GM12872 (cell line): ENCODE data around the gene SLC47A2.

Source experiments
- TF ChIP-seq, protein P1 (sequence below): IDR thresholded peaks from 3 replicates; pipeline ENCODE4 v1.5.1; 2011; ENCODE audit warnings: low read depth, mild to moderate bottlenecking, low read length, moderate library complexity; ENCODE audit not compliant: insufficient read depth

Gene SLC47A2

DNA sequence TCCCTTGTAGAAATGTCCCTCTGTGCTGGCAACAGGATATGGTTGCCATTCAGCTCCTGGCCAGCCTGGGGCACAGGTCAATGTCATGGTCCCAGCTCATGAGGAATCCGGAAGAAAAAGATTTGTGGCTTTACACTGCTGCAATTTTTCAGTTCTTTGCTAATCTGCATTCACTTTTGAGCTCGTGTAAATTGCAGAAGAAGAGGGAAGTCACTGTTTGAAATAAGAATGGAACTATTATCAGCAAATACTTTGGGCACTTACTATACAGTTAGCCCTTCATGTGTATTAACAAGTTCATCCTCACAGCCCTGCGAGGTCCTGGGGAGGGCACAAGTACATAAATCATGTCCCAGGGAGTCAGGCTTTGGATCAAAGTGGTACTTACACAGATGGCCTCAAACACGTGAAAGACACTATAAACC, 14.2 kb downstream of the SLC47A2 start:
- TF ChIP-seq, protein P1, sequence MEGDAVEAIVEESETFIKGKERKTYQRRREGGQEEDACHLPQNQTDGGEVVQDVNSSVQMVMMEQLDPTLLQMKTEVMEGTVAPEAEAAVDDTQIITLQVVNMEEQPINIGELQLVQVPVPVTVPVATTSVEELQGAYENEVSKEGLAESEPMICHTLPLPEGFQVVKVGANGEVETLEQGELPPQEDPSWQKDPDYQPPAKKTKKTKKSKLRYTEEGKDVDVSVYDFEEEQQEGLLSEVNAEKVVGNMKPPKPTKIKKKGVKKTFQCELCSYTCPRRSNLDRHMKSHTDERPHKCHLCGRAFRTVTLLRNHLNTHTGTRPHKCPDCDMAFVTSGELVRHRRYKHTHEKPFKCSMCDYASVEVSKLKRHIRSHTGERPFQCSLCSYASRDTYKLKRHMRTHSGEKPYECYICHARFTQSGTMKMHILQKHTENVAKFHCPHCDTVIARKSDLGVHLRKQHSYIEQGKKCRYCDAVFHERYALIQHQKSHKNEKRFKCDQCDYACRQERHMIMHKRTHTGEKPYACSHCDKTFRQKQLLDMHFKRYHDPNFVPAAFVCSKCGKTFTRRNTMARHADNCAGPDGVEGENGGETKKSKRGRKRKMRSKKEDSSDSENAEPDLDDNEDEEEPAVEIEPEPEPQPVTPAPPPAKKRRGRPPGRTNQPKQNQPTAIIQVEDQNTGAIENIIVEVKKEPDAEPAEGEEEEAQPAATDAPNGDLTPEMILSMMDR: no peak

DNA sequence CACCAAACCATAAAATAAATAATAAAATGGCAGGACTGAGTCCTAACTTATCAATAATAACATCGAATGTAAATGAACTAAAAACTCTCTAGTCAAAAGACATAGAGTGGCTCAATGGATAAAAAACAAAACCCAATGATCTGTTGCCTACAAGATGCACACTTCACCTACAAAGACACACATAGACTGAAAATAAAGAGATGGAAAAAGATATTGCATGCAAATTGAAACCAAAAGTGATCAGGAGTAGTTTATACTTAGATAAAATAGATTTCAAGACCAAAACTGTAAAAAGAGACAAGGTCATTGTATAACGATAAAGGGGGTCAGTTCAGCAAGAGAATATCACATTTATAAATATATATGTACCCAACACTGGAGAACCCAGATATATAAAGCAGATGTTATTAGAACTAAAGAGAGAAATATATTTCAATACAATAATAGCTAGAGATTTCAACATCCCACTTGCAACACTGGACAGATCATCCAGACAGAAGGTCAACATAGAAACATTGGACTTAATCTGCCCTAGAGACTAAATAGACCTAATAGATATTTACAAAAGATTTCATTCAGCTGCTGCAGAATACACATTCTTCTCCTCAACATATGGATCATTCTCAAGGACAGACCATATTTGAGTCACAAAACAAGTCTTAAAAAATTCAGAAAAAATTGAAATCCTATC, 29.8 kb downstream of the SLC47A2 start:
- TF ChIP-seq, protein P1: no peak

DNA sequence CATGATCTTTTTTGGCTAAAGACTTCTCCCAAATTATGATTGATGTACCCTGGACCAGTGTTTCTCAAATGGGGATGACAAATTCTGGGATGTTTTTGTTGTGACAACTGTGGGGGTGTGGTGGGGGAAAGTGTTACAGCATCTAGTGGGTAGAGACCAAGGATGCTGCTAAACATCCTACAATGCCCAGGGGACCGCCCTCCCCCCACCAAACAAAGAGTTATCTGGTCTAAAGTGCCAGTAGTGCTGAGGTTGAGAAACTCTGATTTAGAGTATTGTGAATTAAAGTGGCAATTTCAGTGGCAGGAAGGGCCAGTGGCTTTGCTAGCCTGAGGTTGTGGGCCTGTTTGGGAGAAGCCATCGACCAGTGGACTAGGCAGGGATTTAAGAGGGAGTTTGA, 33.3 kb downstream of the SLC47A2 start:
- TF ChIP-seq, protein P1: no peak

DNA sequence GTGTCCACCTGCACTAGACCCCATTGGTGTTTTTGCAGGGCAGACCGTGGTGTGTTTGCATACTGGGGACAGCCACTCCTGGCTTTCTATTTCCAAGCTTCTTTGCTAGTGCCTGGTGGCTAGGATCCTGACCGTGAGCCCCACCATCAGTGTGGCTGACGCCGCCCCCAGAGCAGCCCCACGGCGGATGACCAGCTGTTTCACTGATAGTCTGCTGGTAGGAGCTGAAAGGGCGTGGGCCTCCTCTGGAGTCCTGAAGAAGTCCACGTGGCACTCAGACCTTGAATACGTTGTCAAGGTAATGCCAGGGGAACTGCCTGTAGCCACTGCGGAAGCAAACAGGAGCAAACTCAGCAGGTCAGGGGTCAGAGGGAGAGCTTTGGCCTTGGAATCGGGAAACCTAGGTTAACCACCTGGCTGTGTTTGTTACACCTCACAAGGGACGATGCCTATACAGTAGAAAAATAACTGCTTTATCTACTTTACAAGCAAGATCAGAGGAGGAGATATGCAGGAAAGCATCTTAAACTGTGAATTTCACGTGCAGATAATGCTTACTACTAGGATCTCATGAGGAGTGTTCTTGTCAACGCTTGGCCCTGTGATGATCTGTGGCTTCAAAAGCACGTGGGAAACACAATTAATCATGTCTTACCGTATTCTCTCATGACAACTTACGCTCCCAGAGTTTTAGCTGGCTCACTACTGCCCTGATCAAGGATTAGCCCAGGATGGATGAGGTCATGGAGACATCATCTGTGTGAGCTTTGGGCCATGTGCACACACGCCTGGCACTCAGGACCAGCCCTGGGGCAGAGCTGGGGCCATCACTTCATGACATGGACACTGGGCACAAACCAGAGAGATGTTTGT, 37.6 kb downstream of the SLC47A2 start:
- TF ChIP-seq, protein P1: no peak

DNA sequence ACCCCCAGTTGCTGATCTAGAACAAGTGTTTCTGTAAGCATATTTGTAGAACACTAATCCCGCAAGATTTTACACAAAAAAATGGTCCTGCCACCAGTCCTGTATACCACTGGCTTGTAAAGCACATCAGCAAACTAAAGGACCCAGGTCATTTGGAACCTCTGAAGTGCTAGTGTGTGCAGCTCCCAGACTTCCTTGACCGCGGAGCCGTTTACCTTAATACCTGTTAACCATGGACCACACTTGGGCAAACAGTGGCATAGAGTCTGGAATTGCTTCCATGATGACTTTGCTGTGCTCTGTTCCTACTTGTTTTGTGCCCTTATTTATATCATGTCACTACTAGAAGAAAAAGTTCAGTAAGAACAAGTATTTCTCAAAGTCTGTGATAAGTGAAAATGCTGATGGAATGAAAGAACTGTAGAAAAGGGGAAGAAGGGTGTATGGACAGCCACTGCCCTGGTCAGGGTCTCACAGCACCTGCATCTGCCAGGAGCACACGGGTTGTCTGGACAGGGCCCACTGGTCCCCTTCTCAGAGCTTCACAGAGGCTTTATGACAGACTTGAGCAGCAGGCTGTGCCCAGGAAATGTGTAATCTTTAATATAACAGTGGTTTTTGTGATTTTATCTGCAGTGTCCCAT, 38.5 kb downstream of the SLC47A2 start:
- TF ChIP-seq, protein P1: no peak

DNA sequence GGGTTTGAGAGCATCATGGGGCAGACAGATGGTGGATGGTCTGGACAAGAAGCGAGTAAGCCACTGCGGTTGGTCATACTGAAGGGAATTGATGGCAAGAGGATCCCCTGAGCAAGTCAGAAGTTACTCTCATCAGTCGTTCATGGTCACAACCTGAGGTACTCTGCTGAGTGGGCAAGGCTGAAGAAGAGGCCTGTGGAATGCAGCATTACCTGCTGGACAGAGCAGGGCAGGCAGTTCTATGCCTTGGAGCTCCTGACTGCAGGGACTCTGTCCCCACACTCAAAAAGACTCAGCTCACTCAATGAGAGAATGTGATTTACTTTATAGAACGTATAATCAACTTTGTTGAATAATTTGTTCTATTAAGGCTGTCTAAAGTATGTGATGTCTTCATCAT, 39.5 kb downstream of the SLC47A2 start:
- TF ChIP-seq, protein P1: no peak

DNA sequence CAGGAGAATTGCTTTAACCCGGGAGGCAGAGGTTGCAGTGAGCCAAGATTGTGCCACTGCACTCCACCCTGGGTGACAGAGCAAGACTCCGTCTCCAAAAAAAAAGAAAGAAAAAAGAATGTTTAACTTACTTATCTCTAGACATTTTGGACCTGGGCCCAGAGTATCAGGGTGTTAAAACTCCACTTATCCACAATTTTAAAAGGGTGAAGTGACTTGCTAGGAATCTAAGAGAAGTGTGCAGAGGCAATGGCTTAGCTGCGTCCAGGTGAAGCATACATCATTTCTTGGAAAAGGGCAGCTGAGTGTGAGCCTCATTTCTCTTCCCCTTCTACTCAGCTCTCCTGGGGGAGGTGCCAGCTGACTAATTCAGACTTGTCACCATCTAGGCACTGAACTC, 42.8 kb downstream of the SLC47A2 start:
- TF ChIP-seq, protein P1: no peak
